ENCODE data around the gene PPP5C. TPM values are rescaled to one million over a fixed set of nuclear protein-coding genes. Genes with fewer than 3 reads are reported as not detected.
"Not testable (repeated sequence)": the region's sequence is repeated elsewhere in the genome, so short reads cannot be mapped to it uniquely, and the experiment has no call there.

PPP5C gene
- total and polyA plus RNA-seq, 5 donors, result 62.4 to 74.1 (median 64.1) TPM

DNA sequence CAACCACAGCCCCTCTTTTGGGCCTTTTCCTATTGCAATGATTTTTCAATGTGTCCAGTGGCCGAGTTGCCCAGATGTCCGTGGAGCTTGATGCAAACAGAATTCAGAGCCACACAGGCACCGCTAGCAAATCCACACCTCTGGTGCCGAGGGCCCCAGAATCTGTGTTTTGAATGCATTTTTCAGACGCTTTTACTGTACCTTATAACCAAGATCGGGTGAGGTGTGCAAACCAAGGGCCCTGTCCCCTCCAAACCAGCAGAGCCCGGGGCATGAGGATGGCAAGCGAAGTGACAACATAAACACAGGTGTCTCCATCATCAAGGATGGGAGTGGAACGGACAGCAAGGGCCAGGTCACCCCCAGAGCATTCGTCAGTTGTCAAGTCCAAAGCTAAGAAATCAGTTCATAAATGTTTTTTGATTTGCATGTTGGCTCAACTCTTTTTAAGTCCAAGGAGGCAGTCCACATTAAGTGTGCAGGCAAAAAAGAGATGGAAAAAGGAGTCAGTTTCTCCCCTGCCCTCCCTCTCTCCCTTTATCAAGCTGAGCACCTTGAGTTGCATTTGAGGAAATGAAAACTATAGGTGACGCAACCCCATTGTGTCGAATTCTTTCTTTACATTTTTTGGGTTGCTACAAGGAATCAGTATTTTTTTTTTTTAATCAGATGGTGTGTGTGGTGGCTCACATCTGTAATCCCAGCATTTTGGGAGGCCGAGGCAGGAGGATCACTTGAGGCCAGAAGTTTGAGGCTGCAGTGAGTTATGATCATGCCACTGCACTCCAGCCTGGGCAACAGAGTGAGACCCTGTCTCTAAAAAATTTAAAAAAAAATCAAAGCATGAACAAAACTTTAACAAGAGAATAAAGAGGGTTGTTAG is 63.6 kb downstream of the PPP5C start:
- DNase-seq, result no peak
- Histone ChIP-seq H3K4me1 (ENCODE audit: control insufficient read depth, insufficient read depth, low read length) (peaks cover 6% of the 10 kb centered on the region), H3K4me3 (ENCODE audit: low read length) (peak overlapping the region; percentile 54), H3K27ac (ENCODE audit: low read length) (no peak overlapping the region), H3K27me3 (ENCODE audit: control insufficient read depth, insufficient read depth) (no peaks in the 10 kb centered on the region), H3K9me3 (ENCODE audit: control insufficient read depth, low read length) (no peaks in the 10 kb centered on the region)
- WGBS, result 71% methylated on average over 13 of the region's 13 CpGs
- ATAC-seq, result no peak
- intact Hi-C loops (cut with DNase I), result no loop called here

DNA sequence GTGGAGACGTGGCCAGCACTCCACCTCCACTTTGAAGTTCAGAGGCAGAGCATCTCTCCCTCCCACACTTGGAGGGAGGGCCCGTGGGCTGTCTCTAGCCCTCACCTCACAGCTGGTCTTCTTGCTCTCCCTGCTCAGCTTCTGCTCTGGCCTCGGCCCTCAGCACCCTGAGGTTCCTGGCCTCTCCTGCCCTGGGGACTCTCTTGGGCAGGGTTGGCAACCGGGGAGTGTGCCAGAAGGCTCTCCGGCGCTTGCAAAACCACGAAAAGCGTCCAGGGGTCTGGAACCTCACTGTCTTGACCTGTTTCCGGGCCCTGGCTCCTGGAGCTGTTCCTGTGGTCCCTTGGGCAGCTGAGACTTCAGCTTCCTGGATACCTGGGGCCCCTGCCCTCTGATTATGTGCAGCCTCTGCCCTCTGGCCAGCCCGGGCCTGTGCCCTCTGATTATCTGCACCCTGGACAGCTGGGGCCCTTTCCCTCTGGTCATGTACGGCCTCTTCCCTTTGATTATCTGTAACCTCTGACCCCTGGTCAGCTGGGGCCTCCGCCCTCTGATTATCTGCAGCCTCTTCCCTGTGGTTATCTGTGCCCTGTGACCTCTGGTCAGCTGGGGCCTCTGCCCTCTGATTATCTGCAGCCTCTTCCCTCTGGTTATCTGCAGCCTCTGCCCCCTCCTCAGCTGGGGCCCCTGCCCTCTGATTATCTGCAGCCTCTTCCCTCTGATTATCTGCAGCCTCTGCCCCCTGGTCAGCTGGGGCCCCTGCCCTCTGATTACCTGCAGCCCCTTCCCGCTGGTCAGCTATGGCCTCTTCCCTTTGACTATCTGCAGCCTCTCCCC is 64.4 kb downstream of the PPP5C start:
- DNase-seq (peak in 2 of 3 donors; percentile 60 to 66), ATAC-seq (no peak)
- 50% methylated on average over 13 of the region's 13 CpGs for WGBS
- peaks cover 6% of the 10 kb centered on the region for H3K4me1 ChIP-seq (ENCODE audit: control insufficient read depth, insufficient read depth, low read length)
- H3K27me3 ChIP-seq (ENCODE audit: control insufficient read depth, insufficient read depth), result no peaks in the 10 kb centered on the region
- peak overlapping the region; percentile 54 for H3K4me3 ChIP-seq (ENCODE audit: low read length)
- intact Hi-C loops (cut with DNase I), result no loop called here
- peak overlapping the region; percentile 80 for H3K27ac ChIP-seq (ENCODE audit: low read length)
- no peaks in the 10 kb centered on the region for H3K9me3 ChIP-seq (ENCODE audit: control insufficient read depth, low read length)

DNA sequence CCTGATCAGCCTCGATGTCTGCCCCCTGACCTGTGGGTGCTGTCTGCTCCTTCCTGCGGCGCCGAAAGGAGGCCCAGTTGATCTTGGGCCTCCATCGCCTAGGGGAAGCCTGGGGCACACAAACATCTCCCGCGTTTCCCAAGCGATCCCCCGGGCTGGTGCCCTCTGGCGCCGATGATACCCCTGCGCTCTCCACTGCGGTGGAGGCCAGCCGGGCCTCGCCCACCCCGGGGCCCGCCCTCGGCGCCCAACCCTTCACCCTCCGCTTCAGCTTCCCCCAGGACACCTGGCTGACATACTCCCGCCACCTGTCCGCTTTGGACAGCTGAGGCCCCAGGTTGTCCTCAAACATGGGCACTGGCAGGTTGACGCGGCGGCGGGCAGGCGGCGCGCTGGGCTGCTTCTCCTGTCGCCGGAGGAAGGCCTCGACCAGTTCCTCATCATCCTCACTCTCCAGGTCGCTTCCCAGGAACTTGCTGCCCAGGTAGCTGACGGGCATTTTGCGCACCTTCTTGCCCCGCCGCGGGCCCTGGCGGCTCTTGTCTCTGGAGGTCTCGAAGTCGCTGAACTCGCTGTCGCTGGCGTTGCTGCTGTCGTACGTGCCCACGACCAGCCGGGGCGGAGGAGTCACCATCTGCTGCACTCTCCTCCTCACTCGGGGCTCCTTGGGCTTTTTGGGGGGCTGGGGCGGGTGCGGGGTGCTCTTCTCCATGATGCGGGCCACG is 65.2 kb downstream of the PPP5C start:
- Histone ChIP-seq H3K9me3 (ENCODE audit: control insufficient read depth, low read length) (no peaks in the 10 kb centered on the region), H3K27me3 (ENCODE audit: control insufficient read depth, insufficient read depth) (no peaks in the 10 kb centered on the region), H3K4me3 (ENCODE audit: low read length) (peak overlapping the region; percentile 54), H3K27ac (ENCODE audit: low read length) (peak overlapping the region; percentile 80), H3K4me1 (ENCODE audit: control insufficient read depth, insufficient read depth, low read length) (peaks cover 6% of the 10 kb centered on the region)
- WGBS, result 27% methylated on average over 54 of the region's 54 CpGs
- ATAC-seq (no peak), DNase-seq (peak in 2 of 3 donors; percentile 61 to 66)
- intact Hi-C loops (cut with DNase I), result no loop called here

DNA sequence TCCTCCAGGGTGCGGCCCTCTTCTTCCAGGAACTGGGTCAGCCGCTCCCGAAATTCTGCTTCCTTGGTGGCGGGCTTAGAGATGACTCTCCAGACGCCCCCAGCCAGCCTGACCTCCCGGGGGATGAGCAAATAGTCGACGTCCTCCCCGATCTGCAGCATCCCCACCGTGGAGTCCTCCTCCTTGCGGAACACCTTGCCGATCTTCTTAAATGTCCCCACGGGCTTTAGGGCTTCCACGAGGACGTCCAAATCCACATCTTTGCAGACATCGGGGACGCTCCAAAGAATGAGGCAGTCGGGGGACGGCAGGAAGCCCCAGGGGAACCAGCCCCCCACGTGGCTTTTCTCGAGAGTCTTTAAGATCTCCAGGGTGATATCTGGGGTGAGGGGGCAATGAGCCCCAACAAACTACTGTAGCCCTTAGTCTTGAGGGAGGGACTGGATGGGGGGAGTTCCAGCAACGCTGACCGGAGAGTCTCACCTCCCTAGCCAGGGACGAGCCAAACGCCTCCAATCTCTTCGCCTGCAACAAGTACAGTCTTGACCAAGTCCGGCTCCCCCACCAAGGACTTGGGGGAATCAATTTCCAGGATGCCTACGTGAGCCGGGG is 65.9 kb downstream of the PPP5C start:
- Histone ChIP-seq H3K4me1 (ENCODE audit: control insufficient read depth, insufficient read depth, low read length) (peaks cover 6% of the 10 kb centered on the region), H3K27me3 (ENCODE audit: control insufficient read depth, insufficient read depth) (no peaks in the 10 kb centered on the region), H3K4me3 (ENCODE audit: low read length) (peak overlapping the region; percentile 54), H3K9me3 (ENCODE audit: control insufficient read depth, low read length) (no peaks in the 10 kb centered on the region), H3K27ac (ENCODE audit: low read length) (peak overlapping the region; percentile 80)
- 7% methylated on average over 29 of the region's 29 CpGs for WGBS
- ATAC-seq (no peak), DNase-seq (peak in 1 of 3 donors; percentile 54)
- intact Hi-C loops (cut with DNase I), result no loop called here

DNA sequence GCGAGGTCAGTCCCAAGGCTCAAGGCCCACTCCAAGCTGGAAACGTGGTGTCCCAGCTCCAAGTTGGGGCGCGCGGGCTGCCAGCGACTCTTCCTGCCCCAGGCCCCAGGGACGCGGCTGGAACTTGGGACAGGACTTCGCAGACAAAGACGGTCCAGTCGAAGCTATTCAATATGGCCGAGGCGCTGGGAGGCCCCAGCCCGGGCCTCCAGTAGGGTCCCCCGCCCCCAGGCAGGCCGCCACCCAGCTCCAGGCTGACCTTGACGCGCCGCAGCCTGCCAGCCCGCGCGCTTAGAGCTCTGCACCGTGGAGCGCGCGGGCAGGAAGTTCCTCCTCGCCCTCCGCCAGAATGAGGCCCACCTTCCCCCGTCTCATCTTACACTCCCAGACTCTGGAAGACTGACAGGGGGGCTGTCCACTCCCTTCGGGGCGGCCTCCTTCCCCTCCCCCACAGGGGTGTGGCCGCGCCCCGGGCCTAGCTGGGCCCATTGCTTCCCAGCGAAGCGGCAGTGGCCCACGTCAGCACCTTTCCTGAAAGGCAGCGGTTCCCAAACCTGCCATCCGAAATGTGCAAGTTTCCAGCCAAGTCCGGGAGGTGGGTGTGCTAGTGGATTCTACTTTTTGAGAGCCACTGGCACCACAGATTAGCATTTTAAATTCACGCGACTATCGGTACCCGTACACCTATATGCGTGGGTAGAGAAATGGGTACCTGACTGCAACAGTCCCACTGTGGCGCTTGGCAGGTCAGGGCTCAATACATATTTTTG is 66.6 kb downstream of the PPP5C start, which contains the start of gene CCDC8:
TSS of gene CCDC8 (minus strand) at position 303 of the 770 bp plus-strand sequence. CDS start 754 bp downstream, outside the sequence.
- WGBS, result 9% methylated on average over 46 of the region's 46 CpGs
- Histone ChIP-seq H3K27ac (ENCODE audit: low read length) (peak within 1 kb of the TSS; percentile 80), H3K4me3 (ENCODE audit: low read length) (peak within 1 kb of the TSS; percentile 54), H3K9me3 (ENCODE audit: control insufficient read depth, low read length) (no peaks in the 10 kb centered on the region), H3K27me3 (ENCODE audit: control insufficient read depth, insufficient read depth) (no peaks in the 10 kb centered on the region), H3K4me1 (ENCODE audit: control insufficient read depth, insufficient read depth, low read length) (peaks cover 4% of the 10 kb centered on the region)
- DNase-seq, result peak; percentile 90 to 96 (median 95)
- intact Hi-C loops (cut with DNase I), result no loop called here
- peak; percentile 93 to 94 for ATAC-seq

DNA sequence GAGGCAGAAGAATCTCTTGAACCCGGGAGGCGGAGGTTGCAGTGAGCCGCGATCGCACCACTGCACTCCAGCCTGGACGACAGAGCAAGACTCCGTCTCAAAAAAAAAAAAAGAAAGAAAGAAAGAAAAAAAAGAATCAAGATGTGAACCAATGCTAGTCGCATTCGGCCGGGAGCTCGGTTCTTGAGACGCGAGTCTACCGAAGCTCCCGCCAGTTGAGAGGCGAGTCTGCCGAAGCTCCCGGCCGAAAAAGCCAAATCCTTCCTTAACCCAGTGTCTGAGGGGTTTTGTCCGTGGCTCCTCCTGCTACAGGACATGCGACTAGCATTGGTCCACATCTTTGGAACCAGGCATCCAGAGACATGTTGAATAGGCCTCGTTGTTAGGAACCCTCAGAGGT is 68.0 kb downstream of the PPP5C start:
- intact Hi-C loops (cut with DNase I), result not testable (repeated sequence)

DNA sequence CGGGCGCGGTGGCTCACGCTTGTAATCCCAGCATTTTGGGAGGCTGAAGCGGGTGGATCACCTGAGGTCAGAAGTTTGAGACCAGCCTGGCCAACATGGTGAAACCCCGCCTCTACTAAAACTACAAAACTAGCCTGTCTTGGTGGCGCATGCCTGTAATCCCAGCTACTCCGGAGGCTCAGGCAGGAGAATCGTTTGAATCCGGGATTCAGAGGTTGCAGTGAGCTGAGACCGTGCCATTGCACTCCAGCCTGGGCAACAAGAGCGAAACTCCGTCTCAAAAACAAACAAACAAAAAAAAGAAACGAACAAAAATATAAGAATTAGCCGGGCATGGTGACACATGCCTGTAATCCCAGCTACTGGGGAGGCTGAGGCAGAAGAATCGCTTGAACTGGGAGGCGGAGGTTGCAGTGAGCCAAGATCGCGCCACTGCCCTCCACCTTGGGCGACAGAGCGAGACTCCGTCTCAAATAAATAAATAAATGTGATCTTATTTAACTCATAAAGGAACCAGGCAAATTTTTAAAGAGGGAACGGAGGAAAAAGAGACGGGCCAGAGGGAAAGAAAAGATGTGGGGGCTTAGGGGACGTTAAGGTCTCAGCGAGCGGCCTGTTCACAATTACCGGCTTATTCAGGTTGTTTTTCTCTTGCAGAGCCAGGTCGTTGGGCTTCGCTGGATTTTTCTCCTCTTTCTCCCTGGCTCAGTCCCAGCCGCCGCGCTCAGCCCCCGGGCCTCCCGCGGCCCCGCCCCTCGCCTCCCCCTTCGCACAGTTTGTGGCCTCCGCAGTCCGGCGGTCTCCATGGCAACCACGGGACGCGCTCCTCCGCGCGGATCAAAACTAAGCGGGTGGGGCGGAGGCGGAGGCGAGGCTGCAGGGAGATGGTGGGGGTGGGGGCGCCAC is 69.2 kb downstream of the PPP5C start:
- intact Hi-C loops (cut with DNase I); H3K27me3 ChIP-seq (ENCODE audit: control insufficient read depth, insufficient read depth); H3K9me3 ChIP-seq (ENCODE audit: control insufficient read depth, low read length); H3K4me1 ChIP-seq (ENCODE audit: control insufficient read depth, insufficient read depth, low read length): not testable (repeated sequence)
- Histone ChIP-seq H3K4me3 (ENCODE audit: low read length) (peak overlapping the region; percentile 48), H3K27ac (ENCODE audit: low read length) (peak overlapping the region; percentile 37)
- 22% methylated on average over 53 of the region's 53 CpGs for WGBS
- DNase-seq, result peak; percentile 94 to 97 (median 97)
- peak; percentile 66 to 76 for ATAC-seq

More for the DNA sequence above, 68.0 kb downstream of the PPP5C start:
- H3K4me3 ChIP-seq (ENCODE audit: low read length); H3K9me3 ChIP-seq (ENCODE audit: control insufficient read depth, low read length); DNase-seq; H3K4me1 ChIP-seq (ENCODE audit: control insufficient read depth, insufficient read depth, low read length); H3K27me3 ChIP-seq (ENCODE audit: control insufficient read depth, insufficient read depth); H3K27ac ChIP-seq (ENCODE audit: low read length); ATAC-seq: not testable (repeated sequence)
- WGBS, result 97% methylated on average over 22 of the region's 22 CpGs

DNA sequence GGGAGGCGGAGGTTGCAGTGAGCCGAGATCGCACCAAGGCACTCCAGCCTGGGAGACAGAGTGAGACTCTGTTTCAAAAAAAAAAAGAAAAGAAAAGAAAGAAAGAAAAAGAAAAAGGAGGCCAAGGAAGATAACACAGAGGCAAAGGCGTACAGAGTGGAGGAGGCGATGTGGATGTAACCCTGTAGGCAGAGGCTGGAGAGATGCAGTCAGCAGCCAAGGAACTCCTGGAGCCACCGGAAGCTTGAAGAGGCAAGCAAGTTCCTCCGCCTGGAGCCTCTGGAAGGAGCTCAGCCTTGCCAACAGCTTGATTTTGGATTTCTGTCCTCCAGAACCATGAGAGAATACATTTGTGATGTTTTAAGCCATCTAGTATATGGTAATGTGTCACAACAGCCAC is 73.2 kb downstream of the PPP5C start:
- WGBS, result 60% methylated on average over 7 of the region's 7 CpGs
- DNase-seq (no peak), ATAC-seq (no peak)
- Histone ChIP-seq H3K4me3 (ENCODE audit: low read length) (no peak overlapping the region), H3K4me1 (ENCODE audit: control insufficient read depth, insufficient read depth, low read length) (no peaks in the 10 kb centered on the region), H3K9me3 (ENCODE audit: control insufficient read depth, low read length) (no peaks in the 10 kb centered on the region), H3K27me3 (ENCODE audit: control insufficient read depth, insufficient read depth) (no peaks in the 10 kb centered on the region), H3K27ac (ENCODE audit: low read length) (no peak overlapping the region)
- intact Hi-C loops (cut with DNase I), result no loop called here

DNA sequence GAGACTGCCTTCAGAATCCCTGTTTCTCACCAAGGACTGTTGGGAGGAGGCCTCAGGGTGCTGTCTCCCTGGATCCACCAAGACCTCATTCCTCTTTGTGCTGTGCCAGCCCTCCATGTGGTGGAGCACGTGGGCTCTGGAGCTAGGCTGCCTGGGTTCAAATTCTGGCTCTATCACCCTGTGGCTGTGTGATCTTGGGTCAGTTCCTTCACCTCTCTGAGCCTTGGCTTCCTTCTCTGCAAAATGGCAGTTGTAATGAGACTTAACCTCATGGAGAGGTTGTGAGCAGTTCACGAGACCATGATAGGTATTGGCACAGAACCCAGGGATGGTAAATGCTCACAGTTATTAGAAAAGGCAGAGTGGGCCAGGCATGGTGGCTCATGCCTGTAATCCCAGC is 75.5 kb downstream of the PPP5C start:
- WGBS, result 73% methylated on average over 2 of the region's 2 CpGs
- intact Hi-C loops (cut with DNase I), result no loop called here
- H3K27me3 ChIP-seq (ENCODE audit: control insufficient read depth, insufficient read depth), result no peaks in the 10 kb centered on the region
- DNase-seq (no peak), ATAC-seq (no peak)
- H3K4me3 ChIP-seq (ENCODE audit: low read length), result no peak overlapping the region
- no peak overlapping the region for H3K27ac ChIP-seq (ENCODE audit: low read length)
- no peaks in the 10 kb centered on the region for H3K4me1 ChIP-seq (ENCODE audit: control insufficient read depth, insufficient read depth, low read length)
- H3K9me3 ChIP-seq (ENCODE audit: control insufficient read depth, low read length), result no peaks in the 10 kb centered on the region
